Neural progenitor cell (in vitro differentiated cells): ENCODE data around the gene EPHA5. TPM values are rescaled to one million over a fixed set of nuclear protein-coding genes. Genes with fewer than 3 reads are reported as not detected.

ENCODE experiments used
- DNase-seq: peaks from one replicate; pipeline ENCODE4 v3.0.0-alpha.2; 2016; ENCODE audit warnings: low spot score
- H2AFZ ChIP-seq: fragments of 200-600 bp; sonication (generic); replicated peaks from 2 replicates; pipeline ENCODE4 v1.6.1; 2016; ENCODE audit warnings: antibody characterized with exemption
- H3F3A ChIP-seq: fragments of 200-600 bp; sonication (generic); 2 replicates; pipeline ENCODE4 v1.6.1; 2016; ENCODE audit warnings: antibody characterized with exemption, low read depth
- H3K27ac ChIP-seq: fragments of 200-600 bp; sonication (generic); 2 replicates; pipeline ENCODE4 v1.5.1; 2016; ENCODE audit warnings: mild to moderate bottlenecking
- H3K27me3 ChIP-seq: fragments of 200-600 bp; sonication (generic); 2 replicates; pipeline ENCODE4 v1.6.1; 2016; ENCODE audit warnings: mild to moderate bottlenecking, moderate library complexity
- H3K36me3 ChIP-seq: fragments of 200-600 bp; sonication (generic); 2 replicates; pipeline ENCODE4 v1.5.1; 2016
- H3K4me1 ChIP-seq: fragments of 200-600 bp; sonication (generic); 2 replicates; pipeline ENCODE4 v1.6.1; 2016; ENCODE audit warnings: mixed run types
- H3K4me2 ChIP-seq: fragments of 200-600 bp; sonication (generic); 2 replicates; pipeline ENCODE4 v1.6.1; 2016
- H3K4me3 ChIP-seq: fragments of 200-600 bp; sonication (generic); 2 replicates; pipeline ENCODE4 v1.5.1; 2016
- H3K79me2 ChIP-seq: fragments of 200-600 bp; sonication (generic); 2 replicates; pipeline ENCODE4 v1.6.1; 2016; ENCODE audit warnings: low read depth
- H3K9ac ChIP-seq: fragments of 200-600 bp; sonication (generic); 2 replicates; pipeline ENCODE4 v1.6.1; 2016
- H3K9me3 ChIP-seq: fragments of 200-600 bp; sonication (generic); 2 replicates; pipeline ENCODE4 v1.5.1; 2016; ENCODE audit warnings: low read depth
- H4K20me1 ChIP-seq: fragments of 200-600 bp; sonication (generic); 2 replicates; pipeline ENCODE4 v1.6.1; 2016; ENCODE audit warnings: low read depth
- H3K27ac Mint-ChIP-seq: 3 replicates; pipeline ENCODE4 v1.8.0; 2021; ENCODE audit warnings: mixed read lengths
- H3K27me3 Mint-ChIP-seq: 2 replicates; pipeline ENCODE4 v1.8.0; 2022; ENCODE audit warnings: low read depth, mild to moderate bottlenecking, inconsistent platforms, moderate library complexity, mixed read lengths; ENCODE audit not compliant: insufficient read depth
- H3K36me3 Mint-ChIP-seq: 3 replicates; pipeline ENCODE4 v1.8.0; 2021; ENCODE audit warnings: mixed read lengths
- H3K4me1 Mint-ChIP-seq: 3 replicates; pipeline ENCODE4 v1.8.0; 2021; ENCODE audit warnings: mixed read lengths
- H3K4me3 Mint-ChIP-seq: 3 replicates; pipeline ENCODE4 v1.8.0; 2021; ENCODE audit warnings: mild to moderate bottlenecking, moderate library complexity, mixed read lengths
- H3K9me3 Mint-ChIP-seq: 3 replicates; pipeline ENCODE4 v1.8.0; 2020; ENCODE audit warnings: mixed read lengths
- EZH2 ChIP-seq: fragments of 200-600 bp; sonication (generic); IDR thresholded peaks from 2 replicates; pipeline ENCODE4 v1.6.1; 2017; ENCODE audit warnings: antibody characterized with exemption, mild to moderate bottlenecking, moderate library complexity
- EZH2phosphoT487 ChIP-seq: fragments of 200-600 bp; sonication (generic); IDR thresholded peaks from 2 replicates; pipeline ENCODE4 v1.6.1; 2017; ENCODE audit warnings: antibody characterized with exemption
- total RNA-seq: library from RNA; depleted of rRNA; stranded (reverse); fragments of >200 nt; gene quantifications from 2 replicates; pipeline ENCODE4 v1.2.3, GENCODE V29; 2015; ENCODE audit warnings: low replicate concordance
- TF ChIP-seq, protein P1 (sequence below): fragments of 200-600 bp; sonication (generic); IDR thresholded peaks from 2 replicates; pipeline ENCODE4 v1.5.1; 2017; ENCODE audit warnings: antibody characterized with exemption, mild to moderate bottlenecking

Gene EPHA5
- total RNA-seq, 1 donor from 2014 or later, result not detected

- H3K79me2 ChIP-seq, result no peaks in the 10 kb centered on the region
- H3K4me1 ChIP-seq, result no peaks in the 10 kb centered on the region
- no peaks in the 10 kb centered on the region for H4K20me1 ChIP-seq
- no peaks in the 10 kb centered on the region for H3K9me3 ChIP-seq
- TF ChIP-seq, protein P1, sequence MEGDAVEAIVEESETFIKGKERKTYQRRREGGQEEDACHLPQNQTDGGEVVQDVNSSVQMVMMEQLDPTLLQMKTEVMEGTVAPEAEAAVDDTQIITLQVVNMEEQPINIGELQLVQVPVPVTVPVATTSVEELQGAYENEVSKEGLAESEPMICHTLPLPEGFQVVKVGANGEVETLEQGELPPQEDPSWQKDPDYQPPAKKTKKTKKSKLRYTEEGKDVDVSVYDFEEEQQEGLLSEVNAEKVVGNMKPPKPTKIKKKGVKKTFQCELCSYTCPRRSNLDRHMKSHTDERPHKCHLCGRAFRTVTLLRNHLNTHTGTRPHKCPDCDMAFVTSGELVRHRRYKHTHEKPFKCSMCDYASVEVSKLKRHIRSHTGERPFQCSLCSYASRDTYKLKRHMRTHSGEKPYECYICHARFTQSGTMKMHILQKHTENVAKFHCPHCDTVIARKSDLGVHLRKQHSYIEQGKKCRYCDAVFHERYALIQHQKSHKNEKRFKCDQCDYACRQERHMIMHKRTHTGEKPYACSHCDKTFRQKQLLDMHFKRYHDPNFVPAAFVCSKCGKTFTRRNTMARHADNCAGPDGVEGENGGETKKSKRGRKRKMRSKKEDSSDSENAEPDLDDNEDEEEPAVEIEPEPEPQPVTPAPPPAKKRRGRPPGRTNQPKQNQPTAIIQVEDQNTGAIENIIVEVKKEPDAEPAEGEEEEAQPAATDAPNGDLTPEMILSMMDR, result no peak
- TF ChIP-seq EZH2 (no peak), EZH2phosphoT487 (no peak)
- no peaks in the 10 kb centered on the region for H3K9me3 Mint-ChIP-seq
- H2AFZ ChIP-seq, result no peak overlapping the region
- H3K4me3 Mint-ChIP-seq, result no peak overlapping the region
- no peak overlapping the region for H3K4me2 ChIP-seq
- H3K36me3 ChIP-seq, result no peaks in the 10 kb centered on the region
- H3K4me1 Mint-ChIP-seq, result no peaks in the 10 kb centered on the region
- H3K27ac ChIP-seq, result no peak overlapping the region
- H3K36me3 Mint-ChIP-seq, result no peaks in the 10 kb centered on the region
- H3K9ac ChIP-seq, result no peak overlapping the region
- no peak overlapping the region for H3K27ac Mint-ChIP-seq
- no peak for DNase-seq
- H3K27me3 ChIP-seq, result no peaks in the 10 kb centered on the region
- no peaks in the 10 kb centered on the region for H3F3A ChIP-seq
- H3K4me3 ChIP-seq, result no peak overlapping the region
- no peaks in the 10 kb centered on the region for H3K27me3 Mint-ChIP-seq
Measured at GRCh38 chr4:65358914-65359313, 311.4 kb downstream of the EPHA5 start.

GRCh38 chr4:65353098-65353497, 317.2 kb downstream of the EPHA5 start:
- Histone ChIP-seq H3K9me3 (no peaks in the 10 kb centered on the region), H4K20me1 (no peaks in the 10 kb centered on the region), H3K27me3 (no peaks in the 10 kb centered on the region), H3K4me2 (no peak overlapping the region), H2AFZ (no peak overlapping the region), H3K4me1 (no peaks in the 10 kb centered on the region), H3K36me3 (no peaks in the 10 kb centered on the region), H3K79me2 (no peaks in the 10 kb centered on the region), H3F3A (no peaks in the 10 kb centered on the region), H3K9ac (no peak overlapping the region), H3K4me3 (no peak overlapping the region), H3K27ac (no peak overlapping the region)
- Mint-ChIP-seq H3K4me3 (no peak overlapping the region), H3K4me1 (no peaks in the 10 kb centered on the region), H3K36me3 (no peaks in the 10 kb centered on the region), H3K9me3 (no peaks in the 10 kb centered on the region), H3K27me3 (no peaks in the 10 kb centered on the region), H3K27ac (no peak overlapping the region)
- DNase-seq, result no peak
- TF ChIP-seq EZH2 (no peak), EZH2phosphoT487 (no peak)
- TF ChIP-seq, protein P1, result no peak

DNA sequence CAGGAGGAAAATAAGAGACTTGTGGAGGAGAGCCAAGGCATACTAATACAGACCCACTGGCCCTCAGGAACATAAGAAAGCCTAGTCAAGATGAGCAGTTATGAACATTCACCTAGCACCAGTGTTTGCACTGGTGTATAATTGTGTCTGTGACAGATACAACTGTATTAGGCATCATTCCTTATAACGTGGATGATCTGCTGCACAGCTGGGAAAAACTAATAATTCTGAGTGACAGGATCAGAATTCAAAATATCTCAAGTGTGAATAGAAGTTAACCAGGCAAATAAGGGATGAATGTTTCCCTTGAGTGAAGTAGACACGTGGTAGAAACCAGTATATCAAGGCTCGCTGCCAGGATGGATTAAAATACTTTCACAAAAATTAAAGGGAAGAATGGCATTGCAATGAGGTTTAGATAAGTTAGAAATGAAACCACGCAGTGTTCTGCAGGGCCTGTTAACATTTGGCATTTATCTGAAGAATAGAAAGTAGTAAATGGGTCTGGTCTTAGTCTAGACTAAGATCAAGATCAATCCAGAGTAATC, 325.9 kb downstream of the EPHA5 start:
- Histone ChIP-seq H3K4me3 (no peak overlapping the region), H3K9me3 (no peaks in the 10 kb centered on the region), H3F3A (no peaks in the 10 kb centered on the region), H3K9ac (no peak overlapping the region), H3K27me3 (no peaks in the 10 kb centered on the region), H3K79me2 (no peaks in the 10 kb centered on the region), H2AFZ (peak overlapping the region; percentile 54), H3K36me3 (no peaks in the 10 kb centered on the region), H3K4me1 (no peaks in the 10 kb centered on the region), H4K20me1 (no peaks in the 10 kb centered on the region), H3K27ac (no peak overlapping the region), H3K4me2 (no peak overlapping the region)
- Mint-ChIP-seq H3K27ac (no peak overlapping the region), H3K4me1 (peaks cover 3% of the 10 kb centered on the region), H3K36me3 (no peaks in the 10 kb centered on the region), H3K9me3 (no peaks in the 10 kb centered on the region), H3K27me3 (no peaks in the 10 kb centered on the region), H3K4me3 (no peak overlapping the region)
- DNase-seq, result no peak
- no peak for TF ChIP-seq EZH2
- TF ChIP-seq, protein P1, result no peak
- TF ChIP-seq EZH2phosphoT487, result no peak
